Left hindlimb (tissue), 1 donor: ENCODE measurements around the gene CEMIP.

ENCODE experiments used
- DNase-seq: peaks from one replicate; pipeline ENCODE4 v3.0.0-alpha.2; 2018

Gene CEMIP, protein sequence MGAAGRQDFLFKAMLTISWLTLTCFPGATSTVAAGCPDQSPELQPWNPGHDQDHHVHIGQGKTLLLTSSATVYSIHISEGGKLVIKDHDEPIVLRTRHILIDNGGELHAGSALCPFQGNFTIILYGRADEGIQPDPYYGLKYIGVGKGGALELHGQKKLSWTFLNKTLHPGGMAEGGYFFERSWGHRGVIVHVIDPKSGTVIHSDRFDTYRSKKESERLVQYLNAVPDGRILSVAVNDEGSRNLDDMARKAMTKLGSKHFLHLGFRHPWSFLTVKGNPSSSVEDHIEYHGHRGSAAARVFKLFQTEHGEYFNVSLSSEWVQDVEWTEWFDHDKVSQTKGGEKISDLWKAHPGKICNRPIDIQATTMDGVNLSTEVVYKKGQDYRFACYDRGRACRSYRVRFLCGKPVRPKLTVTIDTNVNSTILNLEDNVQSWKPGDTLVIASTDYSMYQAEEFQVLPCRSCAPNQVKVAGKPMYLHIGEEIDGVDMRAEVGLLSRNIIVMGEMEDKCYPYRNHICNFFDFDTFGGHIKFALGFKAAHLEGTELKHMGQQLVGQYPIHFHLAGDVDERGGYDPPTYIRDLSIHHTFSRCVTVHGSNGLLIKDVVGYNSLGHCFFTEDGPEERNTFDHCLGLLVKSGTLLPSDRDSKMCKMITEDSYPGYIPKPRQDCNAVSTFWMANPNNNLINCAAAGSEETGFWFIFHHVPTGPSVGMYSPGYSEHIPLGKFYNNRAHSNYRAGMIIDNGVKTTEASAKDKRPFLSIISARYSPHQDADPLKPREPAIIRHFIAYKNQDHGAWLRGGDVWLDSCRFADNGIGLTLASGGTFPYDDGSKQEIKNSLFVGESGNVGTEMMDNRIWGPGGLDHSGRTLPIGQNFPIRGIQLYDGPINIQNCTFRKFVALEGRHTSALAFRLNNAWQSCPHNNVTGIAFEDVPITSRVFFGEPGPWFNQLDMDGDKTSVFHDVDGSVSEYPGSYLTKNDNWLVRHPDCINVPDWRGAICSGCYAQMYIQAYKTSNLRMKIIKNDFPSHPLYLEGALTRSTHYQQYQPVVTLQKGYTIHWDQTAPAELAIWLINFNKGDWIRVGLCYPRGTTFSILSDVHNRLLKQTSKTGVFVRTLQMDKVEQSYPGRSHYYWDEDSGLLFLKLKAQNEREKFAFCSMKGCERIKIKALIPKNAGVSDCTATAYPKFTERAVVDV (N-terminal part only)

DNA sequence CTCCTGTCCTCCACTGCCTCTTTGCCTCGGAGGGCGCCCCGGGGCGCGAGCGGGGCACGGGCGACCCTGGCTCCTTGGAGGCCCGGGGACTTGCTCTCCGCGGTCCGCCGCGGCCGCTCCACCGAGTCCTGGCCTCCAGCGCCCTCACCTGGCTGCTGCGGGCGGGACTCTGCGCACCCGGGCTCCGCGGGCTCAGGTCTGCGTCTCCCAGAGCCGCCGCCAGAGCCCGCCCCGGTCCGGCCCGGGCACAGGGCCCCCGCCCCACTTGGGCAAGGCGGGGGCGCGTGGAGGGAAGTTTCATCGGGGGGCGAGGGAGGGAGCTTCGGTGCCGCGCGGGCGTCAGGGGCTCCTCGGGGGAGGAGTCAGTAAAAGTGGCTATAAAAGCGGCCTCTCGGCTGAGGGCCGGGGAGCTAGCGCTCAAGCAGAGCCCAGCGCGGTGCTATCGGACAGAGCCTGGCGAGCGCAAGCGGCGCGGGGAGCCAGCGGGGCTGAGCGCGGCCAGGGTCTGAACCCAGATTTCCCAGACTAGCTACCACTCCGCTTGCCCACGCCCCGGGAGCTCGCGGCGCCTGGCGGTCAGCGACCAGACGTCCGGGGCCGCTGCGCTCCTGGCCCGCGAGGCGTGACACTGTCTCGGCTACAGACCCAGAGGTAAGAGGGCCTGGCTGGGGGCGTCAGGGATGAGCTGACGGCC lies at the start of gene CEMIP:
CEMIP (plus strand) TSS at position 407 of the 694 bp plus-strand sequence. CDS start 94,510 bp downstream, outside the sequence.
- peak; percentile 82 for DNase-seq

DNA sequence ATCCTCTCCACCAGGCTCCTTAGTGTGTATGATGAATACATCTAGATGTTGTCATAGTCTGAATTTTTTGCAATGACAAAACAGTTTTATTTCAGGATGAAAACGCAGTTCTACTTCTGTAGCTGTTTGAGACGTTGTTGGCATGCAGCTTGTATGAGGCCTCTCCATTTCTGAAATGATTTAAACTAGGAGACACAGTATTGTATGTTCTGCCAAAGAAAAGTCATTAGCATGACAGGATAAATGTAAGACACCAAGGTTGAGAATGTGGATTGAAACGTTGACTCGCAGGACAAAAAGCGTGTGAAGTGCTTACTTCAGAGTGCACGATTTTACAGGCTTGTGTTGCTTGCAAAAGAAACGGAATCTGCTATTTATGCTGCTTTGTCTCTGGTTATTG lies 48.8 kb upstream of the CEMIP start:
- no peak for DNase-seq

DNA sequence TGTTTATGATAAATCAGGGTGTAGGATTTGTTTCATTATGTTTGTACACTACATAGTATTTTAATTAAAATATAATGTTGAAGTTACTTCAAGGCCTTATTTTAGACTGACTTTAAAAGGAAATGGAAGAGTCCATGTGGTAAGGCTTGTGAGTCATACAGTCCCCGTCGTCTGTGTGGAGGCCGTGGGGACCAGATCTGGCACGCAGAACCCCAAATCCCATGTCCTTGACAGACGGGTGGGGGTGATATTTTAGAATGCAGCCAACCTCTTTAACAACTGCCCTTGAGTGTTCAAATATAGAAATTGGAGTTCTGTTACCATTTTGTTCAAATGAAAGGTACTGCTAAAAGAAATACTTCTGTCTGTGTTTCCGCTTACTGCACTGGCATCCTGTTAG lies 48.2 kb upstream of the CEMIP start:
- DNase-seq: no peak

DNA sequence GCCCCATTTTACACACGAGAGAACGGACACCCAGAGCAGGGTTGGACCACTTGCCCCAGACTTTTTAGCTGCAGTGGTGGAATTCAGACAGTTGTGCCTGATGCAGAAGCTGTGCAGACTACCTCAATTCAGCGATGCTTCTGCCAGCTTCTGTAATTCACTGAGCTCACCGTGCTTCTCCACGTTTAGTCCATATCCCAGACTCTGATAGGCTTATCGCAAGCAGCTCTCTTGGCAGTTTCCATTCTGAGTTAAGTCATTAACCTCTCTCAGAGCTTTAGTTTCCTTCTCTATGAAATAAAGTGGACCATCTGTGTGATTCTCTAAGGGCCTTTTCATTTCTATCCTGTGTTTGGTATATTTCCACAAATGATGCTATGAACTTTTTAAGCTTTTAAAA lies 47.0 kb upstream of the CEMIP start:
- no peak for DNase-seq

DNA sequence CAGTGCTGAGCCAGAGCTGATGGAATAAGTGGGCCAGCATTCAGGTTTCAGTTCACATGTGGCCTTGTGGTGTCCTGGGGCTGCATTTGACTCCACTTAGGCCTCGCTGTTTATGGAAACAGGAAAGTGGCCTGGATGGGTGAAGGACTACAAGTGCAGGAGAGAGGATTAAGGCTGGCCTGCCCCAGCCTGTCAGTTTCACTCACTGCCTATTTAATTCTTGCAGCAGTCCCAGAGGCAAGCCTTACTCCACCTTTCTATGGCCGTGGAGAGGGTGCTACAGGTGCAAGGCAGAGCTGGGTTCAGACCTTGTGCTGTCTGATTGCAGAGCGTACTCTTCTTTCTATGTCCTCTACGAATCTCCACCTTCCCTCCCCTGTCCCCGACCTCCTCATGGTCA lies 46.4 kb upstream of the CEMIP start:
- DNase-seq: no peak

DNA sequence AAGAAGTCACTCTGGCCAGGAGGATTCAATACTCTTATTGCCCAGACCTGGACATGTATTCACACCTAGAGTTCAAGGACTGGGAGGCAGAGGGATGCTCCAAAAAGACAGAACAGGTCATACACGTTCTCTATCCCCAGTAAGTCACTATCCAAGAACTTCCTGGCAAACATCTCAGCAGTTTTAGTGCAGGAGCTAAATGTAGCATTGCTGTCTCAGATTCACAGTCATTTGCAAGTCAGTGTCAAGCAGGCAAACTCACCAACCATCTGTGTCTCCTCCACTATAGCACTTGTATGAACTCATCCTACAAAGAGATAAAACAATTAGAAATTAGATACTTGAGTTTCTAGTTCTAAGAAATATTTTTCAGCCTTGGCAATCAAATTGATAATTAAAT lies 45.7 kb upstream of the CEMIP start:
- DNase-seq: no peak

DNA sequence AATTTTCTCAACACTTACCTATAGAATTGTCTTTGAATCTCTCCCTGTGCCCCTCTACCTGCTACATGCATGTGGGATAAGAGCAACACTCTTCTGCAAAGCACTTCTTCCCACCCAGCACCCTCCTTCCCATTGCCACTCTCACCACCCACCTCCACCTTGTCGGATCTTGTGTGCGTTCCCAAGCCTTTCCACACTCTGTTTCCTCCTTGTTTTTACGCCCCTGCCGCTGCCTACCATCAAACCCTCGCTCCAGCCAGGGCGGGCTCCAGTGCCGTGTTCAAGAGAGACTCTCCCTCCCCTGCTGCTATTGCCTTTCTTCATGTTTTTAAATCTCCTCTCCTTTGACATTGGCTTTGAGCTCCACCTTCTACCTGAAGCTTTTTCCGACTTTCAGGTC lies 43.8 kb upstream of the CEMIP start:
- DNase-seq: no peak

DNA sequence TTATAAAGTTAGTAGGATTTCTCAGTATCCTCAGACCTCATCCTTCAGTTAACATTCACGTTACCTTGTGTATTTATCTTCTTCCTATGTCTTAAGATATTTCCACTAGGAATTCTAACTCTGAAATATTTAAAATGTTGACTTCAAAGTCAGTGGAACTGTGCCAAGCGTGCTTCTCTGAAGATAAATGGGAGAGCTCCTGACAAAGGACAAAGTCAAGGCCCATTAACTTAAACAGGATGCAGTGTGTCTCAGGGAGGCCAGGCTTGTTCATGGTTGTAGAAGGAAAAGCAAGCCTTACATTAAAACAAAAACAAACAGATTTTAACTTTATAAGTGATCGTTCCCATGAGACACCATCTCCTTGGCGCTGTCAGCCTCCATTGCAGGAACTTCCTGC lies 42.6 kb upstream of the CEMIP start:
- no peak for DNase-seq

DNA sequence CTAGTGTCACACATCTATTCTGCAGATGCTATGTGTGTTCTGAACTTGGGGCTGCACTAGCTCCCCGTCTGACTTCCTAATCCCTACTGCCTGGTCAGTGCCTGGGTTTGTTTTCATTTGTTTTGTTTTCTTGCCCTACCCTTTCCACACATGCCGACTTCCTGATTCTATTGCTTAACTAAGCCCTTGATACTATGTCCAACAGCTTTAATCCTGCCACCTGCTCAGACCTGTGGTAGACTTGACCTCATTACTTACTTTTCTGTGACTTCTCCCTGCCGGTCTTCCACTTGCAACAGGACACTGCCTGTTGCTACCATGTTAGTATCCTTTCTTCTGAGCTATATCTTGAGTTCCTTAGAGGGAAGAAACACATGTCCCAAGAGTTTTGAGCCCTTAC lies 39.3 kb upstream of the CEMIP start:
- no peak for DNase-seq

DNA sequence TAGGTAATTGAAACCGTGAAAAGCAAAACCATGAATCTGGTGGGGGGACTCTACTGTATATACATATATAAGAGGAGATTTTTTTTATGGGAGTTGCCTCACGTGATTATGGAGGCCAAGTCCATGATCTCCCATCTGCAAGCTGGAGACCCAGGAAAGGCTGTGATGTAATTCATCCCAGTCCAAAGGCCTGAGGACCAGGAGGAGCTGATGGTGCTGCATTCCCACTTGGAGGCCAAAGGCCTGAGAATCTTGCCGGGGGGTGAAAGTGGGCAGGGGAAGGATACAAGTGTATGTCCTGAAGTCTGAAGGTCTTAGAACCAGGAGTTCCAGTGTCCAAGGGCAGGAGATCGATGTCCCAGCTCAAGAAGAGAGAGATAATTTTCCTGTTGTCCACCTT lies 37.1 kb upstream of the CEMIP start:
- no peak for DNase-seq

DNA sequence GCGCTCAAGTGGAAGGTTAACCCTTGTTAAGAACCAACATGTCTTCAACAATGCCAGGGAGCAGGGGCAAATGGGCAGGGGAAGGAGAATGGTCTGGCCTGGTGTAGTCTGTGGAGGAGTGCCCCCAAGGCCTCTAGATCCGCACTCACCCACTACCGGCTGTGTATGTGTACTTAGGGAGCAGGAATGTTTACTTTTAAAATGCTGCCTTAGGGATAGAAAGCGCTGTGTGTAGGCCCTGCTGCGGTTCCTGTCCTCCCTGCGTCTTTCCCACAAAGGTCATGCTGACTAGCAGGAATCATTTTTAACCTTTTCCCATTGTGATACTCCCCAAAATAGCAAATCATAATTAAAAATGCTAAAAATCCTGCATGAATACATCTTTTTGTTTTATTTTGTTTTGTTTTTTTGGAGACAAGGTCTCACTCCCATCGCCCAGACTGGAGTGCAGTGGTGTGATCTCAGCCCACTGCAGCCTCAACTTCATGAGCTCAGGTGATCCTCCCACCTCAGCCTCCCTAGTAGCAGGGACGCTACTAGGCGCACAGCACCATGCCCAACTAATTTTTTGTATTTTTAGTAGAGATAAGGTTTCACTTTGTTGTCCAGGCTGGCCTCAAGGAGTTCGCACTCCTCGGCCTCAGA lies 35.9 kb upstream of the CEMIP start:
- no peak for DNase-seq

DNA sequence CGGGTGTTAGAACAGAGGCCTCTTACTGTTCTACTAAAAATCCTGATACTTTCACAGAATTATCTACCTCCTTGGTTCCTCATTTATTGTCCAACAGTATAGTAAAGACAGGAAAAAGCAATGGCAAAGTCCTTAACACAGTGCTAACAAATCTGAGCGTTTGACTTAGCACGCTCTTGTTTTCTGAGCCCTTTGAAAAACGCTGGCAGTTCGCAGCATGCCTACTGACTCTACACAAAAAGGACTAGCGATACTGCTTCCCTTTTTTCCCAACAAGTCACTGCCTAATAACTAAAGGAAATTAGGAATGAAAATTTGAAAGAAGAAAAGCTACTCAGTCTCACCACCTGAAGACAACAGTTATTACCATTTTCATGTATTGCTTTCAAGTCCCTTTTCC lies 34.8 kb upstream of the CEMIP start:
- DNase-seq: no peak

DNA sequence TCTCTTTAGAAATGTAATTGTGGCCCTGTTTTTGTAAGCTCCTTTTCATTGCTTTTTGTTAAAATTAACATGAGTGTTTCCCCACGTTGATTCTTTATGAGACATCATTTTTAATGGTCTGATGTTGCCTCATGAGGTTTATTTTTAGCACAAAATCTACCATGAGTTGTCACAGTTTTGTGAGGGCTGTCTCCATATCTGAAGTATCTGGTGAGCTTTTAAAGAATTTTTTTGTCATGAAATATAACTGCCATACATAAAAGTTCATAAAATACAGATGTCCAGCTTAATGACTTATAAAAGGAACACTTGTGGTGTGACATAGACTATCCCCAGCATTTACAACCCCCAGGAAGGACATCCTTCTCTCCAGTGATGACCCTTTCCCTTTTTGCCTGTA lies 34.3 kb upstream of the CEMIP start:
- DNase-seq: no peak

DNA sequence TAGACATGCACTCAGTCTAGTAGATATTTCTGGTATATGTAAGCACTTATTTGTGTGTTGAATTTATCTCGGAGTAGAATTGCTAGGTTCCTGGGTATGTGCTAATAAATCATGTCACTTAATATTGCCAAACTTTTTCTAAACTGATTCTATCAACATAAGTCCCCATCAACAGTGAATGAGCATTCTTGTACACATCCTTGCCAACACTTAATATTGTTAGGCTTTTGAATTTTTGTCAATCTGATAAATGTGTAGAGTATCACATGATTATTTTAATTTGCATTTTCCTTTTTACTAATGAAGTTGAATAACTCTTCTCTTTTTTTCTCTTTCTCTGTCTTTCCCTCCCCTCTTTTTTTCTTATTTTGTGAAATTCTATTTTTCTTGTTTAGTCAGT lies 33.3 kb upstream of the CEMIP start:
- DNase-seq: no peak

DNA sequence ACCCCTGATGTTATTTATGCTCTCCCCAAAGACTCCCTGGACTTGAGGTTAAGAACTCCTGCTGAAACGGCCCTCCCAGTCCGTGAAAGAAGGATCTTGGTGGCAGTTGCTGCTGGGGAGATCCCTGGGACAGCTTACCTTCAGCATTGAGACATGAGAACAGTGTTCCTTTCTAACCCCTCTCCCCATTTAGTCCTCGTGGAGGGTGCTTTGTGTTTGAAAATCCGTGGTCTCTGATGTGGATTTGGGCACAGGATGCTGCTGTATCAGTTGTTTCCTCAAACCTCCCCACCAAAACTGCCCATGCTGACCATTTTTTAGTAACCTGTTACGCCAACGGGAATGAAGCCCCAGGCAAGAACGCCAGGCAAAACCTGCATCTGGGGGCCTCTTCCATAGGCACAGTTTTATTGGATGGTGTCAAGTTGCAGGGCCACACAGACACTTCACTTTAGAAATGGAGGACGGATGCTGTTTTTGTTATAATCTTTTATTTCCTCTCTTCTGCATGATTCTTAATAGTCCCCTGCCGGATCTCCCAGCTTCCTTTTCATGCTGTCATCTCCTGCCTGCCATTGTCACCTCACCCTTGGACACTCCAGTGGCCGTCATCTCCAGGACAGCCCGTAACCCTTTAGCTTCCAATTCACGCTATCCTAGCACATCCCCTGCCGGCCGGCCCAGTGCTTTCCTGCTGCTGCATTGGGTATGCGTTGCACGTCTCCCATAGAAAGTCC lies 31.7 kb upstream of the CEMIP start:
- DNase-seq: no peak

DNA sequence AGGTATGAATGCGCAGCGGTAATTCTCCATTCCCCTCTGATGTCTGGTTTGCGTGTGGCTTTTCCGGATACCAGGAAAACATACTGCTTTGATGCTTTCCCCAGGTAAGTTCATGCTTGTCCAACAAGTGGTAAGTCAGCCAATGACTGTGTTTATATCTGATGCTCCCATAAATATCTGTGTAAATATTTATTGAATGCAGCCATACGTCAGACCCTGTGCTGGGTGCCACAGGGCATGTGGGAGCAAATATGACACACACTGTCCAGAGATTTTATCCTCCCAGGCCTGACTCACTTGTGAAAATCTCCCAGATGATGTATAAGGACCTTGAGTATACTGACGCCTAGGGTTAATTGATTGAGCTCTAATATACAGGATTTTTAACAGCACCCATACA lies 29.6 kb upstream of the CEMIP start:
- DNase-seq: no peak

DNA sequence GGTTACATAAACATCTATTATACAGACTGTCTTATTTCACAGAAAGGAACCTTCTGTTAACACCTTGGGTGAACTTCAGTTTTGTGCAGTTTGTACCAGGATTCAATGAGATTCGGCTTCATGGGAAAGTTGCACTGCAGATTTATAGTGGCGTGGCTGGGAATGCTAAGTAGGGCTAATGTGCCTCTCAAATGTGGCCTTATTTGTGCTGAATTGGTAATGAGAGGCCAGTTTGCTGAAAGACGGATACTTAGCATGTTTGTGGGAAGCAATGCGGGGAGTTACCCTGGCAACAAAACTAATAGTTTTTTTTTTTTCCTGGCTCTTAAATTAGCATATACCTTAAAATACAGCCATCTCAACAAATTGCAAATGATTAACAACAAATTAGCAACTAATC lies 28.6 kb upstream of the CEMIP start:
- no peak for DNase-seq

DNA sequence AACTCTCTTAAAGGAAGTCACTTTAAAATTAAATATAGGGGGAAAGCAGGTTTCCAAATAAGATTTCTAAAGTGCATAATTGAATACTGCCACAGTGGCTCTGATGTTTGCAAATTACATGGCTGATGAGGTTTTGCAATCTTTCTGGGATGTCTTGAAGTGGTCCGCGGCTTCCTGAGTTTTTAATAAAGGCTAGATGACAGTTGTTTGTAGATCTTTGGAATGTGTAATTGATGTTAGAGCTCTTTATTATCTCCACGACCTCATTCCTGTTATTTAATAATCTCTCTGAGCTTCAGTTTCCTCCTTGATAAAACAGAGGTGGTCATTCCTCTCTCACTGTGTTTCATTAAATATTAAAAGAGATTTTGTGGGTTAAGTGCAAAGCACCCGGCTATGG lies 27.0 kb upstream of the CEMIP start:
- no peak for DNase-seq

DNA sequence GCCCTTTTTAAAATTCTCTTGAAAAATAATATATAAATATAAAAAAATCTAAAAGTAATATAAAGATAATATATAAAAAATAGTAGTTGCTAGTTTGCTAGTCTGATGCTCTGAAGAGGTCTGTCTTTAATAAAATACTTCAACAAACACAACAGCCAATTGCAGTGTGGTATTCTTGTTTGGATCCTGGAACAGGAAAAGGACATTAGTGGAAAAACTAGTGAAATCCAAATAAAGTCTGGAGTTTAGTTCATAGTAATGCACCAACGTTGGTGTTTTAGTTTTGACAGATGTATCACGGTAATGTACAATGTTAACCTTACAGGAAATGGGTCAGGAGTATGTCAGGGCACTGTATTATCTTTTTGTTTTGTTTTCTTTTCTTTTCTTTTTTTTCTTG lies 26.0 kb upstream of the CEMIP start:
- DNase-seq: no peak

DNA sequence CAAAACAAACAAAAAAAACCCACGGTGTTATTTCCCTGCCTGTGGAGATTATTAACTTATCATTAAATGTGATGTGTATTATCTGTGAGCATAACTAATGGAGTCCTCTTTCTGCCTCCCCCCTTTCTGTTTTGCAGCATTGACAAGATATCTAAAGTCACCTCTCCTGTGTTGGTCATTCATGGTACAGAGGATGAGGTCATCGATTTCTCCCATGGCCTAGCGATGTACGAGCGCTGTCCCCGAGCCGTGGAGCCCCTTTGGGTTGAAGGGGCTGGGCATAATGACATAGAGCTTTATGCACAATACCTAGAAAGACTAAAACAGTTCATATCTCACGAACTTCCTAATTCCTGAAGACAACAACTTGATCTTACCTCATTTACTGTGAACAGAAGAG lies 25.2 kb upstream of the CEMIP start:
- DNase-seq: no peak

DNA sequence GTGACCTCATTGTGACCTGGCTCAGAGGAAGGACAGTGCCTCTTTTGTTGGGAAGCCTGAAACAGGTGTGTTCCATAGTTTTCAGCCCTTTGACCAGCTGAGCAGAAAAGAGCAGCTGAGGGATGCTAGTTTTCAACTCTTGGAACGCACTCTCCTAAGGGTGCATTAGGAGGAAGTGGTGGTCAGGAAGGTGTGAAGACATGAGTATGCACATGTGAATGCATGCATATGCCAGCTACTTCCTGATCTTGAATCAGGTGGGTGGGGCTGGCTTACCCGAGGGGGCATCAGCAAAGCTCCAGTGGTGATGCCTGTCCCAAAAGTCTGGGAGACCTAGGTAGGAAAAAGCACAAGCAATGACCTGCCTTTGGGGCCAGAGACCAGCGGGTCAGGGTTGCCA lies 23.3 kb upstream of the CEMIP start:
- DNase-seq: no peak
